GM12892 (cell line): ENCODE data around the gene PTPN1.

ENCODE experiments used
- POLR2A ChIP-seq: IDR thresholded peaks from 2 replicates; pipeline ENCODE4 v1.6.1; 2011; ENCODE audit warnings: low read depth, low read length, control low read depth
- POLR2AphosphoS5 ChIP-seq: IDR thresholded peaks from 2 replicates; pipeline ENCODE4 v1.6.1; 2011; ENCODE audit warnings: low read depth, low read length, control low read depth

DNA sequence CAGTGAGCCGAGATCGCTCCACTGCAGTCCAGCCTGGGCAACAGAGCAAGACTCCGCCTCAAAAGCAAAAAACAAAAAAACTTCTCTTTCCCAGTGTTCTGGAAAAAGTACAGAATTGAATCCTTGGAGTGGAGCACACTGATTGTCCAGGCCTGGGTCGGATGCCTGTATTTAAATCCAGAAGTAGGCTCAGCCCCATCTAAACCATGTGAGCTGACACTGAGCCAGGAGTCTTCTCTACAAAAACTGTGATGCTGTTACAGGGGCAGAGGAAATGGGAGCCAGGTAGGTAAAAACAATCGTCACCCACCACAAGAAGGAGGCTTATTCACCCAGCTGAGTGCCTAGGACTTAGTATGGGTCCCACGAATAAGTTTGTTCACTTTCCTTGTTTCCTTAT lies 43.0 kb upstream of the PTPN1 start:
- TF ChIP-seq POLR2AphosphoS5 (no peak), POLR2A (no peak)
